DMS114 treated with DMSO at 0.1 percent for 48 hours (cell line): ENCODE results near the gene GADD45G.

Experiments
- DNase-seq: peaks from one replicate; lab custom pipeline; 2025; ENCODE audit not compliant: unreplicated experiment; lab: John Stamatoyannopoulos, UW

The GADD45G gene

GRCh38 chr9:89648247-89649000 lies 43.6 kb downstream of the GADD45G start:
- DNase-seq, result no peak

GRCh38 chr9:89649039-89649691 lies 44.4 kb downstream of the GADD45G start:
- no peak for DNase-seq

- no peak for DNase-seq
Observed at GRCh38 chr9:89654025-89654662, 49.3 kb downstream of the GADD45G start.

- no peak for DNase-seq
Observed at GRCh38 chr9:89655056-89655989, 50.5 kb downstream of the GADD45G start.
